Stomach smooth muscle (tissue), 2 donors: ENCODE data around the gene PLP2.

Source experiments
- H3K27ac ChIP-seq: one replicate; pipeline ENCODE4 v1.7.0; 2013; ENCODE audit warnings: mild to moderate bottlenecking, low read length, inconsistent platforms
- H3K27me3 ChIP-seq, 2 donors: one replicate each; pipeline ENCODE4 v1.7.0; 2013; ENCODE audit warnings: low read length in 2 of 2; ENCODE audit not compliant: insufficient read depth in 2 of 2, control insufficient read depth in 1 of 2
- H3K36me3 ChIP-seq, 2 donors: one replicate each; pipeline ENCODE4 v1.7.0; 2013; ENCODE audit warnings: low read length in 2 of 2; ENCODE audit not compliant: control insufficient read depth in 2 of 2, insufficient read depth in 2 of 2
- H3K4me1 ChIP-seq: one replicate; pipeline ENCODE4 v1.7.0; 2013; ENCODE audit warnings: low read length; ENCODE audit not compliant: control insufficient read depth, insufficient read depth
- H3K4me3 ChIP-seq, 2 donors: one replicate each; pipeline ENCODE4 v1.7.0; 2013; ENCODE audit warnings: low read length in 2 of 2
- H3K9ac ChIP-seq, 2 donors: one replicate each; pipeline ENCODE4 v1.7.0; 2013; ENCODE audit warnings: low read length in 2 of 2, mild to moderate bottlenecking in 1 of 2
- H3K9me3 ChIP-seq, 2 donors: one replicate each; pipeline ENCODE4 v1.7.0; 2013; ENCODE audit warnings: low read length in 2 of 2; ENCODE audit not compliant: control insufficient read depth in 2 of 2
- donor health status: healthy.
- donor health status: Pancreatic carcinoma.

Gene PLP2

DNA sequence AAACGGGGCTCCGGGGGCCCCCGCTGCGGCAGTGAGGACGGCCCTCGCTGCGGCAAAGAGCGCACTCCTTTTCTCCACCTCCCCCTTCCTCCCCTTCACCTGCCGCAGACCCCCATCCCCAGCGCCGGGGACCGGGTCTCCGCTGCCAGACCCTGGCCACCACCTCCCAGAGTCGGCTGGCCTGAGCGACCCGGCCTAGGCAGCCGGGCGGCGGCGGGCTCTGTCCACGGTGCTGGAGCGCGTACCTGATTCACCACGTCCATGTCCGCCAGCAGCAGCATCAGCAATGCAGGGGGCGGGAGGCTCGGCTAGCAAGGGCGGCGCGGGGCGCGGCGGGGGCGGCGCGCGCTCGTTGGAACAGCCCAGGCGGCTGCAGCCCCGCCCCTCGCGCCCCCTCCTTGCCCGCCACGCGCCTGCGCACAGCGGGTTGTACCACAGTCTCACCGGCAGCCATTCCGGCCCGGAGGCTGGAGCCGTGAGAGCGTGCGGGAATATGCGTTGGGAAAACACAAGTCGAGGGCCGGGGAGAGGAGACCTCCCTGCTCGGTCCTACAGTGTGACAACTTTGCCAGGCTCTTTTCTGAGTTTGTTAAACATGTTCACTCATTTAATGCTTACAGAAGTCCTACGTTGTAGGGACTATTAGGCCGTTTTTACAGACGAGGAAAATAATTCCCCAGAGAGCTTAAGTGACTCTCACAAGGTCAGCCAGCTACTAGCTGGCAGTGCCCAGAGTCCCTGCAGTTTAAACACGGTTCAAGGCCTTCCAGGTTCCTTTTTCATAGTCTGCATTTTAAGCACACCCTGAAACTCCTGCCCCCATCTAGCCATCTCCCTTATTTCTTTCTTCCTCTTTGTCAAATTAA lies 28.4 kb downstream of the PLP2 start, which contains the start of gene SYP:
Gene SYP (minus strand): TSS at position 288 of the 866 bp plus-strand sequence. CDS start 7 bp downstream, at position 281.
- peak within 1 kb of the TSS; percentile 52 to 61 for H3K4me3 ChIP-seq
- peaks cover 0 to 4% of the 10 kb centered on the region in 2 donors for H3K27me3 ChIP-seq
- peaks cover 4% of the 10 kb centered on the region for H3K4me1 ChIP-seq
- H3K9me3 ChIP-seq, result no peaks in the 10 kb centered on the region
- no peaks in the 10 kb centered on the region for H3K36me3 ChIP-seq
- H3K27ac ChIP-seq, result no peak within 1 kb of the TSS
- peak within 1 kb of the TSS; percentile 63 to 78 for H3K9ac ChIP-seq

DNA sequence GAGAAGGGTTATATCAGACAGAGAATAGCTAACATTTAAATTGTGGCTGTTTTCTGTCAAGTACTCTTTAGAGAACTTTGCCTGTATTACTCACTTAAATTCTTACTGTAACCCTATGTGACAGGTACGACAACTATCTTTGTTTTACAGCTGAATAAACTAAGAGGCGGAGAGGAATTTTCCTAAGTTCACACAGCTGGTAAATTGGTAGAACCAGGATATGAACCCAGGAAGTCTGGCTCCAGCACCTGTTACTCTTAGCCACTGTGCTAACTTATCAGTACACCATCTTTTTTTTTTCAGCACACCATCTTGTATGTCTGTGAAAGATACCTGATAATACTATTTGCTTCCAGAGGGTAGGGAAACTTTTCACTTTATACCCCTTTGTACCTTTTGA lies 30.3 kb downstream of the PLP2 start:
- Histone ChIP-seq H3K27ac (no peak overlapping the region), H3K27me3 (peaks cover 0 to 10% of the 10 kb centered on the region in 2 donors), H3K36me3 (no peaks in the 10 kb centered on the region), H3K4me3 (no peak overlapping the region), H3K4me1 (peaks cover 4% of the 10 kb centered on the region), H3K9me3 (no peaks in the 10 kb centered on the region), H3K9ac (no peak overlapping the region)

DNA sequence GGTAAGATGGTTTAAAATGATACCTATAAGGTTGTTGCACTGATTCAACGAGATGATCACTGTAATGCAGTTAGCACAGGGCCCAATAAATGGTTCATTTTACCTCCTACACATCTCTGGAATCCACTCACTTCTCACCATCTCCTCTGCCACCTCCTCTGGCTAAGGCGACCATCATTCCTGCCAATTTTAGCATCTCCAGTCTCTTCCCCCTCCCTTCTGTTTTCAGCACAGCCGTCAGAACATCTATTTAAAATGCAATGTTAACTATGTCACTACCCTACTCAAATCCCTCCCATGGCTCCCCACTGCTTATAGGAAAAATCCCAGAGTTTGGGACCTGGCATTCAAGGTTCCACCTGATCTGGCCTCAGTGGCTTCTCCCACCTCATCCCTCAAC lies 31.8 kb downstream of the PLP2 start:
- peaks cover 4% of the 10 kb centered on the region for H3K4me1 ChIP-seq
- H3K36me3 ChIP-seq, result no peaks in the 10 kb centered on the region
- H3K9ac ChIP-seq, result no peak overlapping the region
- H3K9me3 ChIP-seq, result no peaks in the 10 kb centered on the region
- peaks cover 0 to 8% of the 10 kb centered on the region in 2 donors for H3K27me3 ChIP-seq
- no peak overlapping the region for H3K4me3 ChIP-seq
- H3K27ac ChIP-seq, result no peak overlapping the region

- H3K27me3 ChIP-seq, result peaks cover 0 to 8% of the 10 kb centered on the region in 2 donors
- H3K27ac ChIP-seq, result no peak overlapping the region
- peaks cover 4% of the 10 kb centered on the region for H3K4me1 ChIP-seq
- H3K4me3 ChIP-seq, result no peak overlapping the region
- no peak overlapping the region for H3K9ac ChIP-seq
- H3K36me3 ChIP-seq, result no peaks in the 10 kb centered on the region
- H3K9me3 ChIP-seq, result no peaks in the 10 kb centered on the region
Measured at GRCh38 chrX:49204017-49204416, 32.3 kb downstream of the PLP2 start.

- peaks cover 4% of the 10 kb centered on the region for H3K4me1 ChIP-seq
- H3K4me3 ChIP-seq, result no peak overlapping the region
- H3K9ac ChIP-seq, result no peak overlapping the region
- H3K36me3 ChIP-seq, result no peaks in the 10 kb centered on the region
- H3K9me3 ChIP-seq, result no peaks in the 10 kb centered on the region
- peaks cover 0 to 8% of the 10 kb centered on the region in 2 donors for H3K27me3 ChIP-seq
- no peak overlapping the region for H3K27ac ChIP-seq
Measured at GRCh38 chrX:49204709-49205108, 33.0 kb downstream of the PLP2 start.

DNA sequence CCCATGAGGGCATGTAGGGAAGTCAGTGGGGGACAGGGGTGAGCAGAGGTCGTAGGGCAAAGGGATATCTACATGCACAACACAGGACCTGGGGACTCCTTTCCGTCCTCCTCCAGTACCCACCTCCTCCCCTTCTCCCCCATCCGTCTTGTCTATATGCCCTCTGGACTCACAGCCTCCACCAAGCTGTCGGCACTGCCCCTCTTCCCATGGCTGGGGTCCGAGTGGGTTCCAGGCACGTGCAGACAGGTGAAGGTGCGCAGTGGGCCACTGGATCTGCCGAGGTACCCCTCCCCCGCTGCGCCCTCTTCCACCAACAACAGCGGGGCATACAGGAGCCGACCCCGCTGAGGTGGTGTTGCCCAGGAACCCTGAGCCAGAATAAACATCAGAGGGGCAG lies 33.7 kb downstream of the PLP2 start:
- Histone ChIP-seq H3K9ac (no peak overlapping the region), H3K36me3 (no peaks in the 10 kb centered on the region), H3K27me3 (peaks cover under 1 to 10% of the 10 kb centered on the region in 2 donors), H3K4me1 (peaks cover under 1% of the 10 kb centered on the region), H3K9me3 (no peaks in the 10 kb centered on the region), H3K27ac (no peak overlapping the region), H3K4me3 (no peak overlapping the region)

DNA sequence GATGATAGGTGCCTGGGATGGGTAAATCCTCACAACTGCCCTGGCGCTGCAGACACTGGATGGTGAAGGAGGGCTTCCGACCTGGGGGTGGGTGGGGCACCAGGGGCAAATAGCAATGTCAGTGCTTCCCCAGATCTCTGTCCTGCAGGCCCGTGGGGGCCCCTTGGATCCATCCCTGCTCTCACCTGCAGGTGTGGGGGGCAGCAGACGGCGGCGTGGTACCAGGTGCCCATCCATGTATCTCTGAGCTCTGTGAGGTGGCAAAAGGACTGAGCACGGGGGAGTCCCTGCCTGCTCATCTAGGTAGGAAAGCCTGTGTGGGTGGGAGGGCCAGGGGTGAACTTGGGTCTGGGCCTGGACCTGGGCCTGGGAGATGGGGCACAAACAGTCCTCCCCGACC lies 34.8 kb downstream of the PLP2 start:
- Histone ChIP-seq H3K27me3 (peaks cover 4 to 12% of the 10 kb centered on the region in 2 donors), H3K4me1 (no peaks in the 10 kb centered on the region), H3K9ac (no peak overlapping the region), H3K27ac (no peak overlapping the region), H3K36me3 (no peaks in the 10 kb centered on the region), H3K9me3 (no peaks in the 10 kb centered on the region), H3K4me3 (no peak overlapping the region)

DNA sequence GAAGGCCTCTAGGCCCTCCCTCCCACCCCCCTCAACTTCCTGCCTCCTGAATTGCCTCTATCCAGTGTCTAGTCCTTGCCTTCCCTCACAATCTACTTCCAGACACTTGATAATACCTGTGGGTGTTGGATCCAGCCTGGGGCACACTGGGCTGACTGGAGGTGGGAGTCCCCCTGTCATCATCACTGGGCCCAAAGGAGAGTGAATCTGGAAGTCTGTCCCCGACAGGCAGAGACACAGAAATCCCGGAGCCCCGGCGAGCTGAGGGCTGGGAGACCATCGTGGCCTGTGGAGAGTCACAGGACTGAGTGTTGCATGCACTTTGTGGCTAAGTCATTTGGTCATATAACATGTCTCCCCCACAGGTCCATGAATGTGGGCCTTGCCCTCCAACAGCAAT lies 36.7 kb downstream of the PLP2 start:
- Histone ChIP-seq H3K9me3 (peaks cover 0 to 2% of the 10 kb centered on the region in 2 donors), H3K27me3 (peaks cover 4 to 13% of the 10 kb centered on the region in 2 donors), H3K9ac (no peak overlapping the region), H3K4me3 (no peak overlapping the region), H3K27ac (no peak overlapping the region), H3K4me1 (no peaks in the 10 kb centered on the region), H3K36me3 (no peaks in the 10 kb centered on the region)

- Histone ChIP-seq H3K4me3 (no peak overlapping the region), H3K27ac (no peak overlapping the region), H3K27me3 (peaks cover 4 to 13% of the 10 kb centered on the region in 2 donors), H3K9me3 (peaks cover 0 to 2% of the 10 kb centered on the region in 2 donors), H3K36me3 (no peaks in the 10 kb centered on the region), H3K9ac (no peak overlapping the region), H3K4me1 (no peaks in the 10 kb centered on the region)
Measured at GRCh38 chrX:49209434-49210251, 37.9 kb downstream of the PLP2 start.

GRCh38 chrX:49210406-49210805 lies 38.7 kb downstream of the PLP2 start:
- H3K9ac ChIP-seq, result no peak overlapping the region
- no peak overlapping the region for H3K27ac ChIP-seq
- H3K27me3 ChIP-seq, result peaks cover 4 to 13% of the 10 kb centered on the region in 2 donors

More at GRCh38 chrX:49210406-49210805, 38.7 kb downstream of the PLP2 start:
- Histone ChIP-seq H3K36me3 (no peaks in the 10 kb centered on the region), H3K4me3 (no peak overlapping the region), H3K4me1 (no peaks in the 10 kb centered on the region), H3K9me3 (peaks cover 0 to 2% of the 10 kb centered on the region in 2 donors)
